ENCODE data around the gene CCDC122. TPM values are rescaled to one million over a fixed set of nuclear protein-coding genes. Genes with fewer than 3 reads are reported as not detected.

The CCDC122 gene
- total RNA-seq, 1 donor: 4.7 TPM

GRCh38 chr13:43800828-43801227, 78.7 kb downstream of the CCDC122 start:
- TF ChIP-seq, protein P1, sequence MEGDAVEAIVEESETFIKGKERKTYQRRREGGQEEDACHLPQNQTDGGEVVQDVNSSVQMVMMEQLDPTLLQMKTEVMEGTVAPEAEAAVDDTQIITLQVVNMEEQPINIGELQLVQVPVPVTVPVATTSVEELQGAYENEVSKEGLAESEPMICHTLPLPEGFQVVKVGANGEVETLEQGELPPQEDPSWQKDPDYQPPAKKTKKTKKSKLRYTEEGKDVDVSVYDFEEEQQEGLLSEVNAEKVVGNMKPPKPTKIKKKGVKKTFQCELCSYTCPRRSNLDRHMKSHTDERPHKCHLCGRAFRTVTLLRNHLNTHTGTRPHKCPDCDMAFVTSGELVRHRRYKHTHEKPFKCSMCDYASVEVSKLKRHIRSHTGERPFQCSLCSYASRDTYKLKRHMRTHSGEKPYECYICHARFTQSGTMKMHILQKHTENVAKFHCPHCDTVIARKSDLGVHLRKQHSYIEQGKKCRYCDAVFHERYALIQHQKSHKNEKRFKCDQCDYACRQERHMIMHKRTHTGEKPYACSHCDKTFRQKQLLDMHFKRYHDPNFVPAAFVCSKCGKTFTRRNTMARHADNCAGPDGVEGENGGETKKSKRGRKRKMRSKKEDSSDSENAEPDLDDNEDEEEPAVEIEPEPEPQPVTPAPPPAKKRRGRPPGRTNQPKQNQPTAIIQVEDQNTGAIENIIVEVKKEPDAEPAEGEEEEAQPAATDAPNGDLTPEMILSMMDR (IDR thresholded peaks at IDR 0.05; ENCODE audit: extremely low read depth, low read depth, low read length): no peak
- peaks cover 7% of the 10 kb centered on the region for H3K4me1 ChIP-seq (ENCODE audit: insufficient read depth, low read length)
- no peak overlapping the region for H3K27ac ChIP-seq (ENCODE audit: low read depth, low read length)
- H4K20me1 ChIP-seq (ENCODE audit: insufficient read depth, low read length): no peaks in the 10 kb centered on the region
- no peak overlapping the region for H3K4me2 ChIP-seq (ENCODE audit: insufficient read depth, low read length)
- DNase-seq (ENCODE audit: insufficient read length, low spot score, missing footprints): no peak
- no peaks in the 10 kb centered on the region for H3K27me3 ChIP-seq (ENCODE audit: insufficient read depth, low read length)
- no peaks in the 10 kb centered on the region for H3K36me3 ChIP-seq (ENCODE audit: insufficient read depth, low read length)
- H3K9me3 ChIP-seq (ENCODE audit: low read depth, low read length): no peaks in the 10 kb centered on the region
- H2AFZ ChIP-seq (ENCODE audit: low read length): no peak overlapping the region
- no peaks in the 10 kb centered on the region for H3K79me2 ChIP-seq (ENCODE audit: insufficient read depth, low read length)
- no peak overlapping the region for H3K4me3 ChIP-seq (ENCODE audit: insufficient read depth, low read length)

- Histone ChIP-seq H3K36me3 (ENCODE audit: insufficient read depth, low read length) (no peaks in the 10 kb centered on the region), H3K9me3 (ENCODE audit: low read depth, low read length) (no peaks in the 10 kb centered on the region), H3K4me1 (ENCODE audit: insufficient read depth, low read length) (no peaks in the 10 kb centered on the region), H3K27me3 (ENCODE audit: insufficient read depth, low read length) (no peaks in the 10 kb centered on the region), H3K79me2 (ENCODE audit: insufficient read depth, low read length) (no peaks in the 10 kb centered on the region), H3K4me3 (ENCODE audit: insufficient read depth, low read length) (no peak overlapping the region), H4K20me1 (ENCODE audit: insufficient read depth, low read length) (no peaks in the 10 kb centered on the region), H3K4me2 (ENCODE audit: insufficient read depth, low read length) (no peak overlapping the region), H2AFZ (ENCODE audit: low read length) (no peak overlapping the region), H3K27ac (ENCODE audit: low read depth, low read length) (no peak overlapping the region)
- TF ChIP-seq, protein P1 (IDR thresholded peaks at IDR 0.05; ENCODE audit: extremely low read depth, low read depth, low read length): no peak
- no peak for DNase-seq (ENCODE audit: insufficient read length, low spot score, missing footprints)
Observed at GRCh38 chr13:43799191-43799590, 80.3 kb downstream of the CCDC122 start.

DNA sequence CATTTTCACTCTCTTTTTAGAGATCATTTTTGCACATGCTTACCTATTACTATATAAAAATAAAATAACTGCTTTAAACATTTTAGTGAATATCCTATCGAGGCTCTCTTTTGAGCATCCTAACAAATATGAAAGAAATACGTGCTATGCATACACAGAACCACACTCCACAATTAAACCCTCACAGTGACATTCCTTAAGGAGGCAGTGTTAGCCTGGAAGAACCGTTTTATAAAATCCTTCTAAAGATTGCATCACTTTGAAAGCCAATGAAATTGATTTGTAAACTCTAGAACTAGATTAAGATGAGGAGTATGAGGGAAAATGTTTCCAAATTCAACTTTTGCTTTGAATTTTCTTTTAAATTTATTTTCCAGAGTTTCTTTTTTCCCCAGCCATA, 81.7 kb downstream of the CCDC122 start:
- DNase-seq (ENCODE audit: insufficient read length, low spot score, missing footprints): peak; percentile 77
- no peaks in the 10 kb centered on the region for H3K79me2 ChIP-seq (ENCODE audit: insufficient read depth, low read length)
- no peak overlapping the region for H3K27ac ChIP-seq (ENCODE audit: low read depth, low read length)
- TF ChIP-seq, protein P1 (IDR thresholded peaks at IDR 0.05; ENCODE audit: extremely low read depth, low read depth, low read length): peak; percentile 26
- H2AFZ ChIP-seq (ENCODE audit: low read length): no peak overlapping the region
- no peaks in the 10 kb centered on the region for H4K20me1 ChIP-seq (ENCODE audit: insufficient read depth, low read length)
- peaks cover 3% of the 10 kb centered on the region for H3K4me1 ChIP-seq (ENCODE audit: insufficient read depth, low read length)
- H3K36me3 ChIP-seq (ENCODE audit: insufficient read depth, low read length): no peaks in the 10 kb centered on the region
- H3K4me2 ChIP-seq (ENCODE audit: insufficient read depth, low read length): no peak overlapping the region
- H3K27me3 ChIP-seq (ENCODE audit: insufficient read depth, low read length): no peaks in the 10 kb centered on the region
- no peak overlapping the region for H3K4me3 ChIP-seq (ENCODE audit: insufficient read depth, low read length)
- H3K9me3 ChIP-seq (ENCODE audit: low read depth, low read length): no peaks in the 10 kb centered on the region

- DNase-seq (ENCODE audit: insufficient read length, low spot score, missing footprints): no peak
- Histone ChIP-seq H3K27ac (ENCODE audit: low read depth, low read length) (no peak overlapping the region), H4K20me1 (ENCODE audit: insufficient read depth, low read length) (no peaks in the 10 kb centered on the region), H3K36me3 (ENCODE audit: insufficient read depth, low read length) (no peaks in the 10 kb centered on the region), H2AFZ (ENCODE audit: low read length) (no peak overlapping the region), H3K27me3 (ENCODE audit: insufficient read depth, low read length) (no peaks in the 10 kb centered on the region), H3K4me1 (ENCODE audit: insufficient read depth, low read length) (peaks cover 8% of the 10 kb centered on the region), H3K4me3 (ENCODE audit: insufficient read depth, low read length) (no peak overlapping the region), H3K9me3 (ENCODE audit: low read depth, low read length) (no peaks in the 10 kb centered on the region), H3K79me2 (ENCODE audit: insufficient read depth, low read length) (no peaks in the 10 kb centered on the region), H3K4me2 (ENCODE audit: insufficient read depth, low read length) (no peak overlapping the region)
- TF ChIP-seq, protein P1 (IDR thresholded peaks at IDR 0.05; ENCODE audit: extremely low read depth, low read depth, low read length): no peak
Observed at GRCh38 chr13:43797159-43797558, 82.4 kb downstream of the CCDC122 start.

Measured in osteoblast (primary cell).